Stimulated activated CD4-positive, alpha-beta T cell treated with anti-CD3 and anti-CD28 coated beads, Interleukin-1b, Interleukin-23, amount 100 ng/mL, for 24 hours (primary cell): ENCODE data around the gene UBQLN3.

Experiments
- DNase-seq, 4 experiments: peaks; one replicate each; pipeline ENCODE4 v3.0.0-alpha.2; 2020; ENCODE audit warnings: low read depth in 4 of 4, low spot score in 1 of 4

Gene UBQLN3

GRCh38 chr11:5507177-5507932, 2.4 kb downstream of the UBQLN3 start:
- DNase-seq: no peak

GRCh38 chr11:5505363-5506048, 4.3 kb downstream of the UBQLN3 start:
- DNase-seq: no peak

GRCh38 chr11:5504403-5504921, 5.3 kb downstream of the UBQLN3 start:
- no peak for DNase-seq

GRCh38 chr11:5500393-5500801, 9.4 kb downstream of the UBQLN3 start:
- DNase-seq: no peak

GRCh38 chr11:5499671-5500070, 10.1 kb downstream of the UBQLN3 start:
- DNase-seq: no peak

GRCh38 chr11:5489576-5490357, 20.0 kb downstream of the UBQLN3 start:
- no peak for DNase-seq

- no peak for DNase-seq
Observed at GRCh38 chr11:5488798-5489399, 20.9 kb downstream of the UBQLN3 start.

- DNase-seq: no peak
Observed at GRCh38 chr11:5488385-5488784, 21.4 kb downstream of the UBQLN3 start, which contains the start of gene OR52D1. TSS of gene OR52D1 (plus strand) at chr11:5488685. CDS start at chr11:5488707, 22 bp downstream.

- peak in 1 of 4 experiments; percentile 1 for DNase-seq
Observed at GRCh38 chr11:5486421-5486820, 23.3 kb downstream of the UBQLN3 start.

- DNase-seq: no peak
Observed at GRCh38 chr11:5486003-5486402, 23.8 kb downstream of the UBQLN3 start.

GRCh38 chr11:5476186-5476819, 33.5 kb downstream of the UBQLN3 start:
- peak; percentile 2 to 15 (median 9) for DNase-seq

- DNase-seq: no peak
Observed at GRCh38 chr11:5473921-5474320, 35.8 kb downstream of the UBQLN3 start.

- DNase-seq: no peak
Observed at GRCh38 chr11:5467527-5467926, 42.2 kb downstream of the UBQLN3 start.

- DNase-seq: no peak
Observed at GRCh38 chr11:5460983-5461621, 48.7 kb downstream of the UBQLN3 start.
